CD14-positive monocyte (primary cell): ENCODE results near the gene KRTAP10-8. TPM values are rescaled to one million over a fixed set of nuclear protein-coding genes. Genes with fewer than 3 reads are reported as not detected.

Source experiments
- DNase-seq, 3 donors: peaks; one replicate each; pipeline ENCODE4 v3.0.0-alpha.2; 2011 to 2022
- H2AFZ ChIP-seq: 2 replicates; pipeline ENCODE4 v1.6.0; 2012; ENCODE audit warnings: mild to moderate bottlenecking, low read depth, low read length, inconsistent platforms; ENCODE audit not compliant: insufficient read depth, poor library complexity, severe bottlenecking
- H3K27ac ChIP-seq, 2 donors: 1 replicate in 1 of 2; 2 replicates in 1 of 2; pipeline ENCODE4 v1.5.1; 2012 to 2013; ENCODE audit warnings: low read length in 2 of 2, control low read depth in 1 of 2, inconsistent platforms in 1 of 2, low read depth in 1 of 2, mild to moderate bottlenecking in 1 of 2
- H3K27me3 ChIP-seq, 2 donors: one replicate each; pipeline versions ENCODE4 v1.6.0 to v1.6.1; 2011 to 2013; ENCODE audit warnings: low read length in 2 of 2; ENCODE audit not compliant: control insufficient read depth in 2 of 2, insufficient read depth in 2 of 2
- H3K36me3 ChIP-seq, 2 donors: replicated peaks in 1 of 2; 1 replicate in 1 of 2; 2 replicates in 1 of 2; pipeline versions ENCODE4 v1.5.1 to v1.6.1; 2012 to 2013; ENCODE audit warnings: low read length in 2 of 2, control low read depth in 1 of 2, inconsistent platforms in 1 of 2, mild to moderate bottlenecking in 1 of 2; ENCODE audit not compliant: insufficient read depth in 2 of 2, control insufficient read depth in 1 of 2
- H3K4me1 ChIP-seq, 2 donors: 1 replicate in 1 of 2; 2 replicates in 1 of 2; pipeline versions ENCODE4 v1.5.1 to v1.6.1; 2012 to 2013; ENCODE audit warnings: low read length in 2 of 2, control low read depth in 1 of 2, inconsistent platforms in 1 of 2, mild to moderate bottlenecking in 1 of 2, moderate library complexity in 1 of 2; ENCODE audit not compliant: insufficient read depth in 2 of 2, control insufficient read depth in 1 of 2
- H3K4me2 ChIP-seq: replicated peaks from 2 replicates; pipeline ENCODE3; 2012; ENCODE audit warnings: low read length, moderate library complexity, mild to moderate bottlenecking; ENCODE audit not compliant: poor library complexity, severe bottlenecking; ENCODE audit errors: extremely low read depth
- H3K4me3 ChIP-seq, 3 experiments: fragments of 200-600 bp in 1 of 3; sonication (generic) in 1 of 3; replicated peaks in 1 of 3; 1 replicate in 2 of 3; 2 replicates in 1 of 3; pipeline ENCODE4 v1.5.1; 2011 to 2013; ENCODE audit warnings: low read length in 3 of 3, mild to moderate bottlenecking in 3 of 3, control low read depth in 2 of 3, low read depth in 2 of 3, inconsistent platforms in 1 of 3, moderate library complexity in 1 of 3
- H3K79me2 ChIP-seq: 2 replicates; pipeline ENCODE4 v1.6.0; 2012; ENCODE audit warnings: mild to moderate bottlenecking, control low read depth, inconsistent platforms, low read length, moderate library complexity; ENCODE audit not compliant: insufficient read depth
- H3K9ac ChIP-seq: 2 replicates; pipeline ENCODE4 v1.6.0; 2017; ENCODE audit warnings: low read length, mild to moderate bottlenecking; ENCODE audit not compliant: insufficient read depth, poor library complexity, severe bottlenecking
- H3K9me3 ChIP-seq, 2 donors: replicated peaks in 1 of 2; 1 replicate in 1 of 2; 2 replicates in 1 of 2; pipeline versions ENCODE4 v1.5.1 to v1.6.1; 2012 to 2013; ENCODE audit warnings: low read length in 2 of 2, control low read depth in 1 of 2; ENCODE audit not compliant: control insufficient read depth in 1 of 2, insufficient read depth in 1 of 2
- H4K20me1 ChIP-seq: 2 replicates; pipeline ENCODE4 v1.6.0; 2012; ENCODE audit warnings: mild to moderate bottlenecking, low read length, control low read depth, moderate library complexity; ENCODE audit not compliant: insufficient read depth
- H3K27ac Mint-ChIP-seq, 7 donors: one replicate each; pipeline ENCODE4 v1.8.0; 2020; ENCODE audit warnings: mild to moderate bottlenecking in 7 of 7, mixed read lengths in 7 of 7, moderate library complexity in 6 of 7, inconsistent platforms in 2 of 7
- H3K27me3 Mint-ChIP-seq, 3 donors: one replicate each; pipeline ENCODE4 v1.8.0; 2021 to 2022; ENCODE audit warnings: low read depth in 3 of 3, mild to moderate bottlenecking in 3 of 3, mixed read lengths in 3 of 3, moderate library complexity in 3 of 3, inconsistent platforms in 1 of 3
- H3K36me3 Mint-ChIP-seq, 2 donors: one replicate each; pipeline ENCODE4 v1.8.0; 2020; ENCODE audit warnings: mixed read lengths in 2 of 2, inconsistent platforms in 1 of 2, mild to moderate bottlenecking in 1 of 2
- H3K4me1 Mint-ChIP-seq: one replicate; pipeline ENCODE4 v1.8.0; 2020; ENCODE audit warnings: mild to moderate bottlenecking, mixed read lengths
- H3K4me3 Mint-ChIP-seq, 2 donors: one replicate each; pipeline ENCODE4 v1.8.0; 2020; ENCODE audit warnings: mild to moderate bottlenecking in 2 of 2, mixed read lengths in 2 of 2, moderate library complexity in 1 of 2
- H3K9me3 Mint-ChIP-seq, 7 donors: one replicate each; pipeline ENCODE4 v1.8.0; 2020 to 2022; ENCODE audit warnings: mixed read lengths in 7 of 7, mild to moderate bottlenecking in 6 of 7, moderate library complexity in 6 of 7, inconsistent platforms in 2 of 7
- CTCF ChIP-seq: fragments of 200-600 bp; IDR thresholded peaks from one replicate; pipeline ENCODE4 v1.8.0; 2022; ENCODE audit warnings: antibody characterized with exemption, mild to moderate bottlenecking
- WGBS: methylation state at CpG from one replicate; pipeline ENCODE4 v1.1.5; 2013; ENCODE audit warnings: missing lambda C conversion rate; ENCODE audit not compliant: insufficient coverage; 5-methylcytosine and 5-hydroxymethylcytosine counted together
- intact Hi-C, 2 donors: fragments of 100-400 bp; cut with micrococcal nuclease; formaldehyde crosslinking; loops; one replicate each; pipeline versions ENCODE4 v1.15.0 to v1.15.1; 2023
- polyA plus RNA-seq, 3 donors: library from polyadenylated mRNA; depleted of rRNA in 1 of 3; unstranded in 2 of 3; stranded (reverse) in 1 of 3; fragments of 300-500 nt in 2 of 3; fragments of >200 nt in 1 of 3; fragmentation: Illumina TruSeq in 2 of 3; gene quantifications; 1 replicate in 2 of 3; 2 replicates in 1 of 3; pipeline ENCODE4 v1.2.3, GENCODE V29; 2012 to 2021

KRTAP10-8 gene
- polyA plus RNA-seq, 3 donors = not detected

GRCh38 chr21:44611551-44611950 is 328 bp upstream of the KRTAP10-8 start:
- Histone ChIP-seq H4K20me1 (no peaks in the 10 kb centered on the region), H3K9me3 (peaks cover 19 to 25% of the 10 kb centered on the region in 2 donors), H3K27ac (no peak overlapping the region), H2AFZ (no peak overlapping the region), H3K79me2 (no peaks in the 10 kb centered on the region), H3K4me1 (no peaks in the 10 kb centered on the region), H3K9ac (no peak overlapping the region), H3K27me3 (no peaks in the 10 kb centered on the region), H3K4me2 (no peak overlapping the region), H3K4me3 (no peak overlapping the region), H3K36me3 (no peaks in the 10 kb centered on the region)
- TF ChIP-seq CTCF = no peak
- WGBS = no CpG with 5 or more reads among the region's 4 CpGs
- peaks cover 22 to 37% (median 31%) of the 10 kb centered on the region in 7 donors for H3K9me3 Mint-ChIP-seq
- DNase-seq = no peak
- no peaks in the 10 kb centered on the region for H3K4me1 Mint-ChIP-seq
- no peak overlapping the region for H3K27ac Mint-ChIP-seq
- intact Hi-C loops = no loop called here
- H3K27me3 Mint-ChIP-seq = peaks cover 3 to 9% (median 3%) of the 10 kb centered on the region in 3 donors
- H3K4me3 Mint-ChIP-seq = no peak overlapping the region
- H3K36me3 Mint-ChIP-seq = no peaks in the 10 kb centered on the region

- no peak for TF ChIP-seq CTCF
- Histone ChIP-seq H3K9me3 (peaks cover 19 to 25% of the 10 kb centered on the region in 2 donors), H3K36me3 (no peaks in the 10 kb centered on the region), H3K79me2 (no peaks in the 10 kb centered on the region), H3K4me2 (no peak overlapping the region), H4K20me1 (no peaks in the 10 kb centered on the region), H3K4me1 (no peaks in the 10 kb centered on the region), H3K9ac (no peak overlapping the region), H3K4me3 (no peak overlapping the region), H2AFZ (no peak overlapping the region), H3K27me3 (no peaks in the 10 kb centered on the region), H3K27ac (no peak overlapping the region)
- no peak overlapping the region for H3K27ac Mint-ChIP-seq
- H3K4me1 Mint-ChIP-seq = no peaks in the 10 kb centered on the region
- intact Hi-C loops = no loop called here
- H3K9me3 Mint-ChIP-seq = peaks cover 20 to 37% (median 31%) of the 10 kb centered on the region in 7 donors
- H3K27me3 Mint-ChIP-seq = peaks cover 0 to 8% (median 3%) of the 10 kb centered on the region in 3 donors
- DNase-seq = no peak
- no peaks in the 10 kb centered on the region for H3K36me3 Mint-ChIP-seq
- WGBS = 93% methylated on average over 12 of the region's 13 CpGs
- H3K4me3 Mint-ChIP-seq = no peak overlapping the region
These were observed 870 bp downstream of the KRTAP10-8 start for GRCh38 chr21:44612669-44613229.
